Neural crest cell (in vitro differentiated cells): ENCODE measurements around the gene F8A2. TPM values are rescaled to one million over a fixed set of nuclear protein-coding genes. Genes with fewer than 3 reads are reported as not detected.
"Not testable (repeated sequence)": the region's sequence is repeated elsewhere in the genome, so short reads cannot be mapped to it uniquely, and the experiment has no call there.

Source experiments
- DNase-seq: peaks from one replicate; pipeline ENCODE4 v3.0.0; 2021; ENCODE audit warnings: low read depth, mixed read lengths, low spot score
- H3K27ac Mint-ChIP-seq: one replicate; pipeline ENCODE4 v1.8.0; 2021; ENCODE audit warnings: mild to moderate bottlenecking, mixed read lengths; ENCODE audit not compliant: unreplicated experiment
- H3K27me3 Mint-ChIP-seq: 2 replicates; pipeline ENCODE4 v1.8.0; 2021; ENCODE audit warnings: low read depth, mild to moderate bottlenecking, mixed read lengths
- H3K36me3 Mint-ChIP-seq: 2 replicates; pipeline ENCODE4 v1.8.0; 2021; ENCODE audit warnings: low read depth, mild to moderate bottlenecking, mixed read lengths
- H3K4me1 Mint-ChIP-seq: 2 replicates; pipeline ENCODE4 v1.8.0; 2021; ENCODE audit warnings: mixed read lengths
- H3K4me3 Mint-ChIP-seq: one replicate; pipeline ENCODE4 v1.8.0; 2021; ENCODE audit warnings: mild to moderate bottlenecking, mixed read lengths
- H3K9me3 Mint-ChIP-seq: 2 replicates; pipeline ENCODE4 v1.8.0; 2021; ENCODE audit warnings: mixed read lengths
- CTCF ChIP-seq: fragments of 200-600 bp; sonication (generic); conservative IDR thresholded peaks from 2 replicates; pipeline ENCODE4 v1.5.0; 2021; ENCODE audit warnings: antibody characterized with exemption, mild to moderate bottlenecking
- long read RNA-seq: library from polyadenylated mRNA; unstranded; transcript quantifications from one replicate; pipeline ENCODE4 v2.0.0, GENCODE V29; 2020
- total RNA-seq: library from RNA; stranded (reverse); gene quantifications from 2 replicates; pipeline ENCODE4 v1.2.1, GENCODE V29; 2021

The F8A2 gene
- total RNA-seq, result not detected in 2 replicates
- long read RNA-seq, result 0 reads

- not testable (repeated sequence) for H3K4me3 Mint-ChIP-seq, H3K9me3 Mint-ChIP-seq, DNase-seq, H3K27me3 Mint-ChIP-seq, H3K36me3 Mint-ChIP-seq, H3K27ac Mint-ChIP-seq, H3K4me1 Mint-ChIP-seq
These were observed at the start of gene F8A2 for GRCh38 chrX:155381843-155382528. Gene F8A2 (plus strand): TSS chrX:155382095. CDS start chrX:155382115, 20 bp downstream.

GRCh38 chrX:155333544-155334100, 48.3 kb upstream of the F8A2 start:
- no peak for TF ChIP-seq CTCF
- Mint-ChIP-seq H3K27ac (no peak overlapping the region), H3K4me3 (no peak overlapping the region), H3K9me3 (peaks cover 4% of the 10 kb centered on the region), H3K4me1 (no peaks in the 10 kb centered on the region), H3K27me3 (no peaks in the 10 kb centered on the region), H3K36me3 (peaks cover 3% of the 10 kb centered on the region)
- DNase-seq, result no peak

- TF ChIP-seq CTCF, result no peak
- no peak within 1 kb of the TSS for H3K27ac Mint-ChIP-seq
- H3K9me3 Mint-ChIP-seq, result no peaks in the 10 kb centered on the region
- DNase-seq, result no peak
- no peaks in the 10 kb centered on the region for H3K36me3 Mint-ChIP-seq
- H3K4me3 Mint-ChIP-seq, result no peak within 1 kb of the TSS
- no peaks in the 10 kb centered on the region for H3K4me1 Mint-ChIP-seq
- no peaks in the 10 kb centered on the region for H3K27me3 Mint-ChIP-seq
These were observed 47.2 kb upstream of the F8A2 start, which contains the start of gene CLIC2 for GRCh38 chrX:155334486-155335336. Gene CLIC2 (minus strand): TSS chrX:155334614. CDS start chrX:155334427, 187 bp downstream.

GRCh38 chrX:155335337-155335712, 46.6 kb upstream of the F8A2 start:
- not testable (repeated sequence) for H3K36me3 Mint-ChIP-seq, H3K4me1 Mint-ChIP-seq, H3K27ac Mint-ChIP-seq, H3K9me3 Mint-ChIP-seq, H3K4me3 Mint-ChIP-seq, H3K27me3 Mint-ChIP-seq, DNase-seq

- not testable (repeated sequence) for H3K36me3 Mint-ChIP-seq, H3K4me1 Mint-ChIP-seq, DNase-seq, H3K27ac Mint-ChIP-seq, H3K4me3 Mint-ChIP-seq, H3K27me3 Mint-ChIP-seq, H3K9me3 Mint-ChIP-seq
These were observed 36.2 kb upstream of the F8A2 start for GRCh38 chrX:155345689-155346088.

- H3K27me3 Mint-ChIP-seq, H3K4me3 Mint-ChIP-seq, H3K9me3 Mint-ChIP-seq, H3K36me3 Mint-ChIP-seq, H3K27ac Mint-ChIP-seq, DNase-seq, H3K4me1 Mint-ChIP-seq: not testable (repeated sequence)
These were observed 32.4 kb upstream of the F8A2 start for GRCh38 chrX:155349448-155349847.

- H3K36me3 Mint-ChIP-seq, H3K27me3 Mint-ChIP-seq, H3K4me3 Mint-ChIP-seq, H3K4me1 Mint-ChIP-seq, DNase-seq, H3K27ac Mint-ChIP-seq, H3K9me3 Mint-ChIP-seq: not testable (repeated sequence)
These were observed 18.2 kb upstream of the F8A2 start for GRCh38 chrX:155363712-155364111.

- H3K4me1 Mint-ChIP-seq, DNase-seq, H3K27ac Mint-ChIP-seq, H3K4me3 Mint-ChIP-seq, H3K36me3 Mint-ChIP-seq, H3K27me3 Mint-ChIP-seq, H3K9me3 Mint-ChIP-seq: not testable (repeated sequence)
These were observed 8.0 kb upstream of the F8A2 start for GRCh38 chrX:155373777-155374458.

GRCh38 chrX:155379802-155380201, 2.1 kb upstream of the F8A2 start:
- not testable (repeated sequence) for H3K36me3 Mint-ChIP-seq, H3K4me3 Mint-ChIP-seq, H3K4me1 Mint-ChIP-seq

GRCh38 chrX:155382529-155382967, 653 bp downstream of the F8A2 start:
- H3K4me1 Mint-ChIP-seq, H3K27me3 Mint-ChIP-seq, H3K4me3 Mint-ChIP-seq, DNase-seq, H3K27ac Mint-ChIP-seq, H3K9me3 Mint-ChIP-seq: not testable (repeated sequence)
- H3K36me3 Mint-ChIP-seq, result peaks cover 11% of the 10 kb centered on the region

More at GRCh38 chrX:155379802-155380201, 2.1 kb upstream of the F8A2 start:
- not testable (repeated sequence) for H3K27ac Mint-ChIP-seq, H3K27me3 Mint-ChIP-seq, H3K9me3 Mint-ChIP-seq, DNase-seq
